ENCODE data around the gene U2SURP.

Gene U2SURP

DNA sequence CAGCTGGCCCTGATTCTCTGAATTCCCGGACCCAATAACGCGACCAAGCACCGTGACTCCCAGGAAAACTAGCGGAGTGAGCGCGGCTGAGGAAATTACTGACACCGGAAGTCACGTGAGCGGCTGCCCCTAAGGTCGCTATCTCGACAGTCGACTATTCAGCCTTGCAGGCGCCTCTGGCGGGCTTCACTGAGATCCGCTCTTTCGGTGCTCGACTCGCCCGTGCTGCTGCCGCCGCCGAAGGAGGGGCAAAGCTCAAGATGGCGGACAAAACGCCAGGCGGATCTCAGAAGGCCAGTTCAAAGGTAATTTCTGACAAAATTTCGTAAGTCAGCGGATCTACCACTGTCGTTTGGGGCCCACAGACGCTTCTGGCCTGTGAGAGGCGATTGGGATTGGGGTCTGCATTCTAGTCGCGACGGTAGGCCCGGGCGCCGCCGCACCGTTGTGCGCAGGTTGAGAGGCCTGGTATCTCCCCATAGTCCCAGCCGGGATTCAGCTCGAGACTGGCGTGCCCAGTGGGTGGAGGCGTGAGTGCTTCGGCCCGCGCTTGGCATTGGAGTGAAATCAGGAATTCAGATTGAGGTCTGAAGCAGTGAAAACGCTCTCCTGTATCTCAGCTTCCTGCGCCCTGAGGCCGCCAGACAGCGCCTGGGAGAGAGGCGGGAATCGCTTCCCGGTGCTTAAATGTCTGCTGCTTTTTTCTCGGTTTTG, at the start of gene U2SURP:
Gene U2SURP, plus strand, starts transcription at position 202 of the 714 bp plus-strand sequence. Its CDS starts 59 bp downstream, at position 261.
- DNase-seq = peak; percentile 99

GRCh38 chr3:142951794-142952193, 49.6 kb upstream of the U2SURP start:
- no peak for DNase-seq

GRCh38 chr3:142952272-142953193, 48.8 kb upstream of the U2SURP start:
- DNase-seq = no peak

DNA sequence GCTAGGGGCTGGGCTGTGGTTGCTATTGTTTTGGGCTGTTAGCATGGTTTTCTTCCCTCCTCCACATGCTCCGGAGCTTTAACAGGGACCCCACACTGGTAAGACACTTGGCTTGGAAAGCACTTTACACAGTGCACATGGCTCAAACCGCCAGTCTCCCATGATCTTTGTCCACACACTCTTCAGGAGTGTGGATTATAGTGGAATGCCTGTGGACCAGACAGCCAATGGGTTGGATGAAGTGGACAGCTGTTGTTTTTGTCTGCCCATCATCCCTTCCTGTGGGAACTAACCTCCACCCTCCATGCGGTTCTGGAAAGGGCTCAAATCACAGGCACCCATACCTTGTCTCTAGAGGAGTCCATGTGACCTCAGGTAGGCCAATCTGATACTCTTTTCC, 47.9 kb upstream of the U2SURP start:
- no peak for DNase-seq

DNA sequence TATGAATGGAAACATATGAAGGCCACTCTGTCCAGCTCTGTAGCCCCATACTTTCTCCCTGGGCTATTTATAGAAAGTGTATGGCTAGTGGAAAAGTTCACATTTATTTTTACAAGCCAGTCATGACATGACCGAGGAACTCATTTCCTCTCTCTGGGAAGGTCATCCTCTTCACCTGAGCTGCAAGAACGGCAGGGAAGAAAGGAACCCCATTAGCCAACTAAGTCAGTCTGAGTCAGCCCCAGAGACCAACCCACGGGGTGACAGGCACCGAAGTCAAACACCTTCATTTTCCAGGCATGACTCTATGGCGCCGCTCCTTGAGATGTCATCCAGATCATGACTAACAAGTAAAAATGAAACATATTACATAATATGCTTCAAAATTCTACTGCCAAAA, 42.7 kb upstream of the U2SURP start:
- DNase-seq = no peak

GRCh38 chr3:142960322-142960850, 41.0 kb upstream of the U2SURP start:
- DNase-seq = no peak

DNA sequence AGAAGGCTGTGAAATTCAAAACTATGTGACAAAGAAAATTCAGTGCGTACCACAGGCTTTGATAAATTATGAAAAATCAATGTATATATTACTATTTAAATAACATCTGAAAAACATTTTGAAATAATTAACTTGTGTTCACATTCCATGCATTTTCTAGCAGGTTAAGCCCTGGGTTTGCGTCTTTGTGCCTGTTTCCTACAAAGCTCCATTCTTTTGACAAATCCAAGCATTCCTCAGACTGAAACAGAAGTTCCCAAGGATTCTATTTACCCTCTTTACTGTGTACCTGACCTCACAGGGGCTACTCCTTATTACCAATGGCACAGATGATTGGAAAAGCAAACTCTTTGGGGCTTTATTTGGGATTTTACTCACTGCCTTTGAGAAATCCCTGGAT, 39.8 kb upstream of the U2SURP start:
- DNase-seq = no peak

GRCh38 chr3:142962175-142962519, 39.2 kb upstream of the U2SURP start:
- no peak for DNase-seq

GRCh38 chr3:142962520-142963233, 38.7 kb upstream of the U2SURP start:
- no peak for DNase-seq

GRCh38 chr3:142963234-142963515, 38.2 kb upstream of the U2SURP start:
- no peak for DNase-seq

- no peak for DNase-seq
These were observed 37.6 kb upstream of the U2SURP start, which contains the start of gene PAQR9 for GRCh38 chr3:142963516-142964448. TSS of gene PAQR9 (minus strand) at chr3:142963674. CDS start at chr3:142963336, 338 bp downstream.

GRCh38 chr3:142965581-142965980, 35.8 kb upstream of the U2SURP start:
- DNase-seq = no peak

- no peak for DNase-seq
These were observed 34.6 kb upstream of the U2SURP start for GRCh38 chr3:142966808-142967207.

- no peak for DNase-seq
These were observed 32.9 kb upstream of the U2SURP start for GRCh38 chr3:142968319-142969025.

- no peak for DNase-seq
These were observed 29.9 kb upstream of the U2SURP start for GRCh38 chr3:142971431-142971830.

DNA sequence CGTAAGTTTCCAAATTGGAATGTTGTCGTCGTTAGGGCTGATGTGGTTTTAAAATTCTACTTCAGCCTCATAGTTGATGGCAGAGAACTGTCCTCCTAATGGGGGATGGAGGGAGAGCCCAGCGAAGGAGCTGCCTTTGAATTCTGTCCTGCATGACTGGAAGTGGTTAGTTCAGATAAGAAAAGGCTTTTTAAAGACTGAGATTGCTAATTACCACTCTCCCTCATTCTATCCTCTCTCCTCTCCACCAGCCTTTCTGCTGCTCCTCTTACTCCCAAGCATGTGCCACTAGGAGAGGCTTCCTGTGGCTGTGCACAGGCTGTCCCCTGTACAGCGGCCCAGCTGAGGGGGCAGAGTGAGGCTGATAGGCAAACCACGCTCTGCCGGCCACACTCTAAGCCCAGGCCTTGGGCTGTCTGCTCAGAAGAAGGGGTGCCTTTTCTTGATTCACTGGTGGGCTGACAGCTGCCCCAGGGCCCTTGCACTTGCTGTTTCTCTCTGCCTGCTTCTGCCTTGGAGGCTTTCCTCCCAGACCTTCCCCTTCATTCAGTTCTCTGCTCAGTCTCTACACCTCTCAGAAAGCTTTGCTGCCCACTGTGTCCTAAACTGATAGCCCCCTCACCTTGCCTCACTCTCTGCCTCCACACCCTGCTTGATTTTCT, 29.1 kb upstream of the U2SURP start:
- no peak for DNase-seq

GRCh38 chr3:142973217-142974009, 28.0 kb upstream of the U2SURP start:
- DNase-seq = no peak

GRCh38 chr3:142975316-142975995, 25.9 kb upstream of the U2SURP start:
- no peak for DNase-seq

DNA sequence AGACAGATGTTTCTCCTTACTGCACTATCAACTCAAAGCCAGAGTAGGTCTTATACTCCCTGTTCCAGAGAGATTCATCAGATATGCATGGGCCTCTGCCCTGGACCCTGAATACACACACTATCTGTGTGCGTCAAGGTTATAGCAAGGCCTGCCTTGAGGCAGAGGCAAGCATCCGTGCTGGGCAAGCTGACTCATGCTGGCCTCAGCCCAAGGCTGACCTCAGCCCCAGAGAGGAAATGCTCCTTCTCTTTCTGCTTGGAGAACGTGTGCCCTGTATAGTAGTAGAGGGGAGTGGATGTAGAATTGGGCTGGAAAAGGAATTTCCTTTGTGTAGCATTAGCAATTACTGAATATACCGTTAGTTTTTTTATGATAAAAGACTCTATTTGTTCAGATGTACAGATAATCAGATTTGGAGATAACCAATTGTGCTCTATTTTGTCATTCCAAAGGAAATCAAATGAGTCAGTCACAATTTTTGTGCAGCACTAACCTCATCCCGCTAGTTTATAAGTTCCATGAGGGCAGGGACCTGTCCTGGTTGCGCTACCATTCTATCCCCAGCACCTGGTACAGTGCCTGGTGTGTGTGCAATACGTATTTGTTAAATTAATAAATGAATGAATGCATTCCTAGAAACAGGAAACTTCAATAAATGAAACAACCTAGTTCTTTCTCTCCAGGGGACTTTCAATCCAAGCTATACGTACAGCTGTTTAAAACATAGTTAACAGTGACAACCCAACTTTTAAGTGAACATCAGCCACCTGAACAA, 24.6 kb upstream of the U2SURP start:
- DNase-seq = peak; percentile 39
